HEK293 (cell line): ENCODE measurements around the gene MZB1.

ENCODE experiments used
- CTCF ChIA-PET: fragments of 350-600 bp; formaldehyde crosslinking; extraction: SDS; loops from one replicate; lab custom pipeline; 2021; ENCODE audit warnings: antibody characterized with exemption; lab: Yijun Ruan, JAX
- POLR2A ChIA-PET: fragments of 300-600 bp; formaldehyde crosslinking; extraction: SDS; loops from one replicate; lab custom pipeline; 2020; ENCODE audit warnings: antibody characterized with exemption, inconsistent platforms; lab: Yijun Ruan, JAX
- H3K27ac ChIP-seq: fragments of 200-500 bp; sonication (Bioruptor generic); 2 replicates; pipeline ENCODE4 v1.5.1; 2014; ENCODE audit warnings: low read depth, low read length, control low read depth, inconsistent platforms; ENCODE audit errors: extremely low read depth
- H3K36me3 ChIP-seq, 2 experiments: fragments of 200-500 bp in 1 of 2; sonication (Bioruptor generic) in 1 of 2; 1 replicate in 1 of 2; 2 replicates in 1 of 2; pipeline ENCODE4 v1.5.1; 2014 to 2017; ENCODE audit warnings: inconsistent platforms in 2 of 2, low read length in 2 of 2; ENCODE audit not compliant: control insufficient read depth in 2 of 2, insufficient read depth in 1 of 2
- H3K4me1 ChIP-seq: fragments of 200-500 bp; sonication (Bioruptor generic); 2 replicates; pipeline ENCODE4 v1.5.1; 2014; ENCODE audit warnings: mild to moderate bottlenecking, low read length, inconsistent platforms; ENCODE audit not compliant: control insufficient read depth, insufficient read depth
- H3K4me3 ChIP-seq: 2 replicates; pipeline ENCODE4 v1.5.1; 2011; ENCODE audit warnings: low read depth, mild to moderate bottlenecking, control low read depth, low read length, moderate library complexity
- H3K9me3 ChIP-seq: fragments of 200-500 bp; sonication (Bioruptor generic); 2 replicates; pipeline ENCODE4 v1.5.1; 2014; ENCODE audit warnings: low read depth, low read length, inconsistent platforms; ENCODE audit not compliant: control insufficient read depth, insufficient read depth
- KLF7 ChIP-seq: fragments of 450-650 bp; formaldehyde crosslinking; IDR thresholded peaks from 2 replicates; pipeline ENCODE4 v1.5.1; 2016; ENCODE audit warnings: missing biosample characterization, missing genetic modification characterization, borderline replicate concordance
- ZFP3 ChIP-seq: fragments of 450-650 bp; formaldehyde crosslinking; IDR thresholded peaks from 2 replicates; pipeline ENCODE4 v1.5.1; 2016; ENCODE audit warnings: low read depth, missing biosample characterization, missing genetic modification characterization
- ZFP37 ChIP-seq: fragments of 450-650 bp; formaldehyde crosslinking; IDR thresholded peaks from 2 replicates; pipeline ENCODE4 v1.5.1; 2016; ENCODE audit warnings: missing biosample characterization, missing genetic modification characterization
- ZNF155 ChIP-seq: fragments of 450-650 bp; formaldehyde crosslinking; IDR thresholded peaks from 2 replicates; pipeline ENCODE4 v1.5.1; 2016; ENCODE audit warnings: missing biosample characterization, missing genetic modification characterization
- ZNF202 ChIP-seq: fragments of 450-650 bp; formaldehyde crosslinking; IDR thresholded peaks from 2 replicates; pipeline ENCODE4 v1.5.1; 2016; ENCODE audit warnings: missing biosample characterization, missing genetic modification characterization, borderline replicate concordance
- ZNF223 ChIP-seq: fragments of 450-650 bp; formaldehyde crosslinking; IDR thresholded peaks from 2 replicates; pipeline ENCODE4 v1.5.1; 2016; ENCODE audit warnings: missing biosample characterization, missing genetic modification characterization
- ZNF341 ChIP-seq: fragments of 450-650 bp; formaldehyde crosslinking; IDR thresholded peaks from 2 replicates; pipeline ENCODE4; 2016; ENCODE audit warnings: low read depth, missing biosample characterization, missing genetic modification characterization
- ZNF529 ChIP-seq: fragments of 450-650 bp; formaldehyde crosslinking; IDR thresholded peaks from 2 replicates; pipeline ENCODE4 v1.5.1; 2017; ENCODE audit warnings: missing genetic modification characterization, missing biosample characterization; ENCODE audit not compliant: insufficient replicate concordance
- ZNF558 ChIP-seq: fragments of 450-650 bp; formaldehyde crosslinking; IDR thresholded peaks from 2 replicates; pipeline ENCODE4 v1.5.1; 2016; ENCODE audit warnings: missing biosample characterization, missing genetic modification characterization
- ZNF560 ChIP-seq: fragments of 450-650 bp; formaldehyde crosslinking; IDR thresholded peaks from 2 replicates; pipeline ENCODE4 v1.5.1; 2017; ENCODE audit warnings: missing biosample characterization, missing genetic modification characterization, borderline replicate concordance
- ZNF624 ChIP-seq: fragments of 450-650 bp; formaldehyde crosslinking; IDR thresholded peaks from 2 replicates; pipeline ENCODE4 v1.5.1; 2017; ENCODE audit warnings: missing biosample characterization, missing genetic modification characterization
- ZNF776 ChIP-seq: fragments of 450-650 bp; formaldehyde crosslinking; IDR thresholded peaks from 2 replicates; pipeline ENCODE4 v1.5.0; 2017; ENCODE audit warnings: missing biosample characterization, missing genetic modification characterization, borderline replicate concordance
- ZNF837 ChIP-seq: fragments of 450-650 bp; formaldehyde crosslinking; IDR thresholded peaks from 2 replicates; pipeline ENCODE4 v1.5.1; 2016; ENCODE audit warnings: missing biosample characterization, missing genetic modification characterization
- TF ChIP-seq, protein P1 (sequence below): fragments of 450-650 bp; formaldehyde crosslinking; IDR thresholded peaks from 2 replicates; pipeline ENCODE4 v1.5.1; 2016; ENCODE audit warnings: missing biosample characterization, missing genetic modification characterization

MZB1 gene

DNA sequence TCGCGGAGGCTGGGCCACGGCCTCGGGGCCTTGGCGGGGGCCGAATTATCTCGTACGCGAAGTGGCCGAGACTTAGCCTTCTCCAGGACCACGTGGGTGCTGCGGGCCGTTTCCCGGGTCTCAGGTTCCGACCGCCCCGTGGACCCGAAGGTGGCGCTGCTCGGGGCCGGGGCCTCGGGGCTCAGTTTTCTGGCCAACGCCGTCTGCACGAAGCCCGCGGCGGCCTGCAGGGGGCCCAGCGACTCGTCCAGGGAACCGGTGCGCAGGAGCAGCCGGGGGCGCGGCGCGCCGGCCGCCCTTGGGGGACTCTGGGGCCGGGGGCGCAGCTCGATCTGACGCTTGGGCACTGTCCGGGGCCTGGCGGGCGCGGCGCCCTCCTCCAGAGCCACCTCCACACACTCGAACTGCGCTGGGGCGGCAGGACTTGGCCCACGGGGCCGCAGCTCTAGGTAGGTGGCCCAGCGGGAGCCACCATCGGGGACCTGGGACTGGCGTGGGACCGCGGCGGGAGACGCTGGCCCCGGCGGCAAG is 4.5 kb upstream of the MZB1 start:
- CTCF ChIA-PET = interaction anchor here (0.7 kb wide), 1 partner anchor 125 kb away, joined by 3 read pairs; no protein-coding TSS in a partner anchor
- no peaks in the 10 kb centered on the region; the same call in 1 of the 2 replicates for H3K4me1 ChIP-seq
- no peaks in the 10 kb centered on the region for H3K9me3 ChIP-seq
- no peak for TF ChIP-seq ZNF624 (tag by site-specific recombination)
- no peak for TF ChIP-seq ZFP3 (tag by site-specific recombination)
- TF ChIP-seq ZFP37 (tag by site-specific recombination) = no peak
- TF ChIP-seq ZNF155 (tag by site-specific recombination) = no peak
- TF ChIP-seq ZNF776 = no peak
- TF ChIP-seq, protein P1, sequence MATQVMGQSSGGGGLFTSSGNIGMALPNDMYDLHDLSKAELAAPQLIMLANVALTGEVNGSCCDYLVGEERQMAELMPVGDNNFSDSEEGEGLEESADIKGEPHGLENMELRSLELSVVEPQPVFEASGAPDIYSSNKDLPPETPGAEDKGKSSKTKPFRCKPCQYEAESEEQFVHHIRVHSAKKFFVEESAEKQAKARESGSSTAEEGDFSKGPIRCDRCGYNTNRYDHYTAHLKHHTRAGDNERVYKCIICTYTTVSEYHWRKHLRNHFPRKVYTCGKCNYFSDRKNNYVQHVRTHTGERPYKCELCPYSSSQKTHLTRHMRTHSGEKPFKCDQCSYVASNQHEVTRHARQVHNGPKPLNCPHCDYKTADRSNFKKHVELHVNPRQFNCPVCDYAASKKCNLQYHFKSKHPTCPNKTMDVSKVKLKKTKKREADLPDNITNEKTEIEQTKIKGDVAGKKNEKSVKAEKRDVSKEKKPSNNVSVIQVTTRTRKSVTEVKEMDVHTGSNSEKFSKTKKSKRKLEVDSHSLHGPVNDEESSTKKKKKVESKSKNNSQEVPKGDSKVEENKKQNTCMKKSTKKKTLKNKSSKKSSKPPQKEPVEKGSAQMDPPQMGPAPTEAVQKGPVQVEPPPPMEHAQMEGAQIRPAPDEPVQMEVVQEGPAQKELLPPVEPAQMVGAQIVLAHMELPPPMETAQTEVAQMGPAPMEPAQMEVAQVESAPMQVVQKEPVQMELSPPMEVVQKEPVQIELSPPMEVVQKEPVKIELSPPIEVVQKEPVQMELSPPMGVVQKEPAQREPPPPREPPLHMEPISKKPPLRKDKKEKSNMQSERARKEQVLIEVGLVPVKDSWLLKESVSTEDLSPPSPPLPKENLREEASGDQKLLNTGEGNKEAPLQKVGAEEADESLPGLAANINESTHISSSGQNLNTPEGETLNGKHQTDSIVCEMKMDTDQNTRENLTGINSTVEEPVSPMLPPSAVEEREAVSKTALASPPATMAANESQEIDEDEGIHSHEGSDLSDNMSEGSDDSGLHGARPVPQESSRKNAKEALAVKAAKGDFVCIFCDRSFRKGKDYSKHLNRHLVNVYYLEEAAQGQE (tag by site-specific recombination) = no peak
- TF ChIP-seq KLF7 (tag by site-specific recombination) = no peak
- no peak for TF ChIP-seq ZNF837 (tag by site-specific recombination)
- no peak for TF ChIP-seq ZNF558 (tag by site-specific recombination)
- POLR2A ChIA-PET = no interaction called here
- H3K27ac ChIP-seq = no peak overlapping the region
- H3K36me3 ChIP-seq = no peaks in the 10 kb centered on the region; a peak in 1 of 3 replicates
- H3K4me3 ChIP-seq = no peak overlapping the region

DNA sequence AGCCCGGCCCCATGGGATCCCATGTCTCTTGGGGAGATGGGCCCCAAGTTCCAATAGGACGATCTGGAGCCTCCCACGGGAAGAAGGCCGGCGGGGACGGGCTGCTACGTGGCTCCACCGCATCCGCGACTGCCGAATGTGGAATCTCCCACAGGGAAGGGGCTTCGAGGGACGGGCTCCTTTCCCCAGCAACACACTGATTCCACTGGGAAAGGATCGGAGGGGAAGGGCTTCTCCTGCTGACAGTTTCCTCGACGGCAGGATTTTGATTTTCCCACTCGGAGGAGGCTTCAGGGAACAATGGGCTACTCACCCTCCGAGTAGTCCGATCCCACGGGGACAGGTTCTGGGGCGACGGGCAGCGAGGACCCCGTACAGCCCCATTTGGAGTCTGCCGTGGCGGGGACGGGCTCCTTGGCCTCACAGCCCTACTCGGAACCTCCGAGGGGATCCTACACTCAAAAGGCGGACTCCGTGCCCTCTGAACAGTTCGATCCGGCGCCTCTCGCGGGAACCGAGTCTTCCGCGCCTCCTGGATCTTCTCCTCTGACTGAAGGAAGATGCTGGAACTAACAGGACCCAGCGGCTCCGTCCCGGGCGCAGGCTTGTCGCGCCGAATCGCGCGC is 3.9 kb upstream of the MZB1 start:
- TF ChIP-seq ZNF223 = no peak
- TF ChIP-seq ZNF560 = no peak
- TF ChIP-seq, all 188 proteins: peak for 0
- H3K4me3 ChIP-seq = no peak overlapping the region

DNA sequence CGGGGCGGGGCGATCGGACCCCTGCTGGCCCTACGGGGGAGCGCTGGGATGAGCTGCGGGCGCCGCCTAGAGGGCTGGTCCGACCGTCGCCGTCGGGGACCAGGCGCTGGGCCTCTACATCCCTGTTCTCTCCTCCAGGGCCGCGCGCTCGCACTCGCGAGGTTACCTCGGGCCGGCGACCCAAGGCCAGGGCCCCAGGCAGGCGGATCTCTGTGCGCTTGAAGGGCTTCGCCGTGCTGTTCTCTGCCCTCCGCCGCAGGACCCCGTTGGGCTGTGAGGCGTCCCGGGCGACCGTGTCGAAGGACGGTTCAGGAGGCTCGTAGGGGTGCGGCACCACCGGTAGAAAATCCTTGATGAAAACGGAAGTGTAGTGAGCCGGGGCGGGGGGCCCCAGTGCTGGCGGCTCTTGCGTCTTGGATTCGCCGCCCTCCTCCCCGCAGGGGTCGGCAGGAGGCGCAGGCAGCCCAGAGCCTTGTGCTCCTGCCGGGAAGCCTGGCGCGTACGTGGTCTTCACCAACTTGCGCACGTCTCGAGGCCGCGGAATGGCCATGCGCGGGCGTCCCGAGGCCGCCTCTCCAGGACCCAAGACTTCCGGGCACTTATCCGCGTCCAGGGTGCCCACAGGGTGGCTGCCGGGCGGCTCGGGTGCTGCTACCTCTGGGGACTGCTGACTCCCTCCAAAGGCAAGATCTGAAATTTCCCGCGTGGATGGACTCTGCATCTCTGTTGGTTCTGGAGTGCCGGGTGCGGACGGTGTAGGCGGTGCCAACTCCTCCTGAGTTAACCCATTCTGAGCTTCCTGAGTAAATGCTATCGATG is 3.2 kb upstream of the MZB1 start:
- Histone ChIP-seq H3K27ac (peak overlapping the region; percentile 62; the same call in 1 of the 2 replicates), H3K36me3 (no peaks in the 10 kb centered on the region; a peak in 1 of 3 replicates), H3K4me3 (peak overlapping the region; percentile 22), H3K9me3 (no peaks in the 10 kb centered on the region), H3K4me1 (no peaks in the 10 kb centered on the region; the same call in 1 of the 2 replicates)
- TF ChIP-seq ZNF529 (tag by site-specific recombination) (no peak), ZNF202 (tag by site-specific recombination) (0 out of 2 replicates have a peak, but pooled peaks have one; percentile 16), ZNF341 (tag by site-specific recombination) (no peak)
- ChIA-PET POLR2A (interaction anchor here (0.7 kb wide), 1 partner anchor 11 kb away, joined by 3 read pairs; the partner anchor contains the start of gene SPATA24), CTCF (interaction anchor here (0.6 to 2.5 kb wide), 6 partner anchors 9 to 1047 kb away, joined by 3 to 18 read pairs (median 4); partner anchors contain the start of gene SPATA24)

More for the DNA sequence above, 3.9 kb upstream of the MZB1 start:
- ChIA-PET POLR2A (no interaction called here), CTCF (interaction anchor here (0.7 to 1.0 kb wide), 3 partner anchors 29 to 443 kb away, joined by 3 read pairs; no protein-coding TSS in a partner anchor)
- Histone ChIP-seq H3K4me1 (no peaks in the 10 kb centered on the region; the same call in 1 of the 2 replicates), H3K36me3 (no peaks in the 10 kb centered on the region; a peak in 1 of 3 replicates), H3K9me3 (no peaks in the 10 kb centered on the region), H3K27ac (no peak overlapping the region)
